Fibroblast of lung (primary cell): ENCODE measurements around the gene ZDHHC14. TPM values are rescaled to one million over a fixed set of nuclear protein-coding genes. Genes with fewer than 3 reads are reported as not detected.

Experiments used
- DNase-seq, 2 donors: peaks; one replicate each; pipeline versions ENCODE4 v3.0.0 to v3.0.0-alpha.2; 2010; ENCODE audit warnings: low read depth in 2 of 2
- H2AFZ ChIP-seq: 2 replicates; pipeline ENCODE4 v1.5.1; 2012; ENCODE audit warnings: low read length, control low read depth, inconsistent platforms
- H3K27ac ChIP-seq: 2 replicates; pipeline ENCODE4 v1.5.1; 2011; ENCODE audit warnings: low read length, control low read depth; ENCODE audit not compliant: insufficient read depth
- H3K27me3 ChIP-seq: 2 replicates; pipeline ENCODE4 v1.5.1; 2011; ENCODE audit warnings: mild to moderate bottlenecking, low read length; ENCODE audit not compliant: control insufficient read depth, insufficient read depth
- H3K36me3 ChIP-seq: 2 replicates; pipeline ENCODE4 v1.5.1; 2011; ENCODE audit warnings: low read length; ENCODE audit not compliant: control insufficient read depth, insufficient read depth
- H3K4me1 ChIP-seq: 2 replicates; pipeline ENCODE4 v1.5.1; 2011; ENCODE audit warnings: low read length; ENCODE audit not compliant: control insufficient read depth, insufficient read depth; ENCODE audit errors: extremely low read depth
- H3K4me2 ChIP-seq: 2 replicates; pipeline ENCODE4 v1.5.1; 2011; ENCODE audit warnings: low read length, control low read depth; ENCODE audit not compliant: insufficient read depth; ENCODE audit errors: extremely low read depth
- H3K4me3 ChIP-seq, 4 experiments: fragments of 200-600 bp in 1 of 4; sonication (generic) in 1 of 4; replicated peaks in 1 of 4; 2 replicates each; pipeline ENCODE4 v1.5.1; 2011 to 2016; ENCODE audit warnings: low read length in 4 of 4, low read depth in 3 of 4, mild to moderate bottlenecking in 3 of 4, control low read depth in 2 of 4, inconsistent platforms in 1 of 4, mixed read lengths in 1 of 4; ENCODE audit not compliant: insufficient read depth in 1 of 4; ENCODE audit errors: control extremely low read depth in 1 of 4
- H3K79me2 ChIP-seq: 2 replicates; pipeline ENCODE4 v1.5.1; 2012; ENCODE audit warnings: mild to moderate bottlenecking, low read length, inconsistent platforms; ENCODE audit not compliant: control insufficient read depth, insufficient read depth
- H3K9ac ChIP-seq: 2 replicates; pipeline ENCODE4 v1.5.1; 2011; ENCODE audit warnings: mild to moderate bottlenecking, low read length, control low read depth; ENCODE audit not compliant: insufficient read depth
- H3K9me3 ChIP-seq: 2 replicates; pipeline ENCODE4 v1.5.1; 2012; ENCODE audit warnings: low read depth, low read length; ENCODE audit not compliant: control insufficient read depth, insufficient read depth
- H4K20me1 ChIP-seq: 2 replicates; pipeline ENCODE4 v1.5.1; 2011; ENCODE audit warnings: low read length; ENCODE audit not compliant: control insufficient read depth, insufficient read depth; ENCODE audit errors: extremely low read depth
- CTCF ChIP-seq, 2 donors: IDR thresholded peaks in 1 of 2; conservative IDR thresholded peaks in 1 of 2; 1 replicate in 1 of 2; 2 replicates in 1 of 2; pipeline ENCODE4 v1.5.1; 2011 to 2012; ENCODE audit warnings: low read length in 2 of 2, control low read depth in 1 of 2, inconsistent platforms in 1 of 2, low read depth in 1 of 2, mild to moderate bottlenecking in 1 of 2
- EZH2 ChIP-seq: IDR thresholded peaks from 2 replicates; pipeline ENCODE4 v1.5.1; 2012; ENCODE audit warnings: low read length, control low read depth, mild to moderate bottlenecking; ENCODE audit errors: missing control alignments
- polyA plus RNA-seq, 2 donors: library from polyadenylated mRNA; depleted of rRNA in 1 of 2; stranded (reverse) in 1 of 2; unstranded in 1 of 2; fragments of >200 nt; gene quantifications; 2 replicates each; pipeline ENCODE4 v1.2.1, GENCODE V29; 2011 to 2012; ENCODE audit warnings: missing spikeins in 1 of 2
- total RNA-seq: library from RNA; depleted of rRNA; stranded (reverse); fragments of >200 nt; gene quantifications from 2 replicates; pipeline ENCODE4 v1.2.1, GENCODE V29; 2014

The ZDHHC14 gene
- total and polyA plus RNA-seq, 2 donors (not counting 1 experiment from before 2014, with no cell fraction given): 1.7 to 3.5 TPM

GRCh38 chr6:157546321-157546720, 165.3 kb downstream of the ZDHHC14 start:
- Histone ChIP-seq H3K27me3 (no peaks in the 10 kb centered on the region), H3K27ac (no peak overlapping the region), H3K9ac (no peak overlapping the region), H3K4me1 (no peaks in the 10 kb centered on the region), H3K79me2 (no peaks in the 10 kb centered on the region), H2AFZ (no peak overlapping the region), H3K4me3 (no peak overlapping the region), H3K9me3 (no peaks in the 10 kb centered on the region), H3K36me3 (no peaks in the 10 kb centered on the region), H4K20me1 (no peaks in the 10 kb centered on the region), H3K4me2 (no peak overlapping the region)
- no peak for TF ChIP-seq CTCF (conservative IDR thresholded peaks at IDR 0.05 in 1 of 2, IDR thresholded peaks at IDR 0.05 in 1 of 2; ENCODE audit: low read depth in 1 of 2, low read length in 2 of 2)
- no peak for TF ChIP-seq EZH2
- DNase-seq: peak; percentile 11 to 22

GRCh38 chr6:157547112-157547511, 166.1 kb downstream of the ZDHHC14 start:
- TF ChIP-seq EZH2 (no peak), CTCF (conservative IDR thresholded peaks at IDR 0.05 in 1 of 2, IDR thresholded peaks at IDR 0.05 in 1 of 2; ENCODE audit: low read depth in 1 of 2, low read length in 2 of 2) (no peak)
- H3K4me1 ChIP-seq: no peaks in the 10 kb centered on the region
- H3K4me3 ChIP-seq: no peak overlapping the region
- no peaks in the 10 kb centered on the region for H3K9me3 ChIP-seq
- no peak for DNase-seq
- no peaks in the 10 kb centered on the region for H3K36me3 ChIP-seq
- H3K9ac ChIP-seq: no peak overlapping the region
- no peaks in the 10 kb centered on the region for H3K27me3 ChIP-seq
- no peaks in the 10 kb centered on the region for H3K79me2 ChIP-seq
- no peaks in the 10 kb centered on the region for H4K20me1 ChIP-seq
- H2AFZ ChIP-seq: no peak overlapping the region
- H3K27ac ChIP-seq: no peak overlapping the region
- H3K4me2 ChIP-seq: no peak overlapping the region

GRCh38 chr6:157548635-157549467, 167.9 kb downstream of the ZDHHC14 start:
- Histone ChIP-seq H3K4me1 (no peaks in the 10 kb centered on the region), H3K27ac (no peak overlapping the region), H3K9me3 (no peaks in the 10 kb centered on the region), H3K27me3 (no peaks in the 10 kb centered on the region), H3K4me2 (no peak overlapping the region), H3K79me2 (no peaks in the 10 kb centered on the region), H4K20me1 (no peaks in the 10 kb centered on the region), H3K4me3 (no peak overlapping the region), H2AFZ (no peak overlapping the region), H3K36me3 (no peaks in the 10 kb centered on the region), H3K9ac (no peak overlapping the region)
- TF ChIP-seq CTCF (conservative IDR thresholded peaks at IDR 0.05 in 1 of 2, IDR thresholded peaks at IDR 0.05 in 1 of 2; ENCODE audit: low read depth in 1 of 2, low read length in 2 of 2) (no peak), EZH2 (no peak)
- DNase-seq: no peak
